GM21528 (cell line): ENCODE data around the gene RALBP1.
"Not testable (repeated sequence)": the region's sequence is repeated elsewhere in the genome, so short reads cannot be mapped to it uniquely, and the experiment has no call there.

Experiments used
- ATAC-seq: cut with Tn5 transposase; IDR thresholded peaks from one replicate; pipeline ENCODE4 v1.9.1; 2021; ENCODE audit warnings: mild to moderate bottlenecking, moderate library complexity; ENCODE audit not compliant: unreplicated experiment, low FRiP score

RALBP1 gene

GRCh38 chr18:9474983-9475642 lies at the start of gene RALBP1:
Gene RALBP1 (plus strand): TSS chr18:9475513. CDS start chr18:9513046, 37,533 bp downstream.
- ATAC-seq, result peak; percentile 93

GRCh38 chr18:9426753-9427152 lies 48.6 kb upstream of the RALBP1 start:
- ATAC-seq, result no peak

GRCh38 chr18:9428301-9428706 lies 47.0 kb upstream of the RALBP1 start:
- no peak for ATAC-seq

GRCh38 chr18:9428862-9429661 lies 46.3 kb upstream of the RALBP1 start:
- ATAC-seq, result no peak

GRCh38 chr18:9429662-9429993 lies 45.7 kb upstream of the RALBP1 start:
- no peak for ATAC-seq

DNA sequence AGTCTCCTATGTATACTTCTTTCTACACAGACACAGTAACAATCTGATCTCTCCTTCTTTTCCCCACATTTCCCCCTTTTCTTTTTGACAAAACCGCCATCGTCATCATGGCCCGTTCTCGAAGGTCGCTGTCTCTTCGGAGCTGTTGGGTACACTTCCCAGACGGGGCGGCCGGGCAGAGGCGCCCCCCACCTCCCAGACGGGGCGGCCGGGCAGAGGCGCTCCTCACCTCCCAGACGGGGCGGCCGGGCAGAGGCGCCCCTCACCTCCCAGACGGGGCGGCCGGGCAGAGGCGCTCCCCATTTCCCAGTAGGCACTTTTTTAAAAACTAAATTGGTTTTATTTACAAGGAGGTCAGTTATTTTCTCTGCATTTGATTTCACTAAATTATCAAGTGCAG lies 45.0 kb upstream of the RALBP1 start:
- not testable (repeated sequence) for ATAC-seq

DNA sequence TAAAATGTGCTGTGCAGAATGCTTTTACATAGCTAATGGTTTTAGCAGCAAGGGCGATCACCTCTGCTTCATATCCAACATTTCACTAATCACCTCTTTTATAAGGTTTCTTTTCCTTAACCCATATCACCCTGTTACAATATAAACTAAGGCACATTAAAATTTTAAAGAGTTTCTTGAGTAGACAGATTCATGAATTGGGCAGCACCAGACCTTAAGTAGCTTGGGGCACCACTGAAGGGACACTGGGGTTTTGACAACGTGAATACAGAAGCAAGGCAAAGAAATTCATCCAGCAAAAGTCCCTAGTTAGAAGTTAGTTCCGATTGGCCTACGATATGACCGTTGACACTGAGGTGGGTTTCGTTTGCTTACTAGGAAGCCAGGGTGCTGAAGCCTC lies 44.0 kb upstream of the RALBP1 start:
- ATAC-seq, result no peak

- ATAC-seq, result not testable (repeated sequence)
Measured at GRCh38 chr18:9433122-9433521, 42.2 kb upstream of the RALBP1 start.

- ATAC-seq, result no peak
Measured at GRCh38 chr18:9433671-9434121, 41.6 kb upstream of the RALBP1 start.

DNA sequence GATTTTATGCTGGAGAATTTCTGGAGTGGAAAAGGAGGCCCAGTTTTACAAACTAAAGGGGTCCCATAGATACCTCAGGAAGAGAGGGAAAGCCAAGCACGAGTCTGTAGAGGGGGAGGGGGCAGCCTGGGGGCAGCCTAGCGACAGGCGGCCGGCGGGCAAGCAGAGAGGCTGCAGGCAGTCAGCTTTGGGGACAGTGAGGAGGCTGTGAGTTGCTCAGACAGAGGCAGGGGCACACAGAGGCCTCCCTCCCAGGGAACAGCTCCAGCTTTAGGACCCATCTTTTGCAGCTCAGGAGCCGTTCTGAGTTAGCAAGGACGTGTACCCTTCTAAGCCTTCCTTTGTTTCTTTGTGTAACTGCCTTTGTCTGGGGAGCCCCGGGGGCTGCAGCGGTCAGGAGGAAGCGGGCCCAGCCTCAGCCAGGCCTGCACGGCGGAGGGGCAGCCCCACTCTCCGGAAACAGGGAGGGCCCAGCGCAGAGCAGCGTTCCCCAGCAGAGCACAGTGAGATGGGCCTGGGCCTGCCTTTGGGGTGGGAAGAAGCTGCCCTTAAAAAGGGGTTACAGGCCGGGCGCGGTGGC lies 41.1 kb upstream of the RALBP1 start:
- ATAC-seq, result no peak

DNA sequence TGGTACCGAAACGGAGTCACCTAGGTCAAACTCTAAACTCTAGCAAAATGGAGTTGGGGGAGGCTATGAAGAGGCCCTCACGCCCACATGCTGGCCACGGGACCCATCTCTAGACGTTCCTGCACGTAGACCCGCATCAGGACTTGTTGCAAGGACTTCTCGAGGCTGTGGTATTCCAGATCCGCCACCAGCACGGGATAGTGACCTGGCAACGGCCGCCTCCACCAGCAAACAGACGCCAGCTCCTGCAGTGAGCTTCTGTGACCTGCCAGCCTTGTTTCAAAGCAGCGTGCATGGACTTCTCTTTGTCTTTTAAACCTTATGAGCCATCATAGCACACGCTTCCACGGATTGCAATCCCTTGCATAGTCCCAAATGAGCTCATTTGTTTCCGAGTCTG lies 40.3 kb upstream of the RALBP1 start:
- no peak for ATAC-seq

GRCh38 chr18:9436206-9436929 lies 38.9 kb upstream of the RALBP1 start:
- no peak for ATAC-seq

- ATAC-seq, result no peak
Measured at GRCh38 chr18:9437021-9437437, 38.3 kb upstream of the RALBP1 start.

GRCh38 chr18:9437672-9438071 lies 37.6 kb upstream of the RALBP1 start:
- ATAC-seq, result no peak

DNA sequence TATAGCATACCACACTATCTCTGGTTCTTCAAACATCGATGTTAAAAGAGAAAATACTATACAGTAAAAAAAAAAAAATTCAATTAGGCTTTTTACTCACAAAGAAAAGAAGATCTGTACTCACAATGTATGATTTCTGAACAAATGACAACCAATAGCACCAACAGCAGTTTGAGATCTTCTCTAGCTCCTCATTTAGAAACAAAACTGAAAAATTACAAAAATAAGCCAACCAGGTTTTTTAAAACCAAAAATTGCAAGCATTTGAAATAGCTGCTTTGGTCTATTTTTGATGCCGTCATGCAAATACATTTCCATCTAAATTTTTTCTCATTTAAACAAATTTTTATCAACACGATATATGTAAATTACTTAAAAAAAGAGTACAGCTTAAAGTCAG lies 34.3 kb upstream of the RALBP1 start:
- no peak for ATAC-seq

DNA sequence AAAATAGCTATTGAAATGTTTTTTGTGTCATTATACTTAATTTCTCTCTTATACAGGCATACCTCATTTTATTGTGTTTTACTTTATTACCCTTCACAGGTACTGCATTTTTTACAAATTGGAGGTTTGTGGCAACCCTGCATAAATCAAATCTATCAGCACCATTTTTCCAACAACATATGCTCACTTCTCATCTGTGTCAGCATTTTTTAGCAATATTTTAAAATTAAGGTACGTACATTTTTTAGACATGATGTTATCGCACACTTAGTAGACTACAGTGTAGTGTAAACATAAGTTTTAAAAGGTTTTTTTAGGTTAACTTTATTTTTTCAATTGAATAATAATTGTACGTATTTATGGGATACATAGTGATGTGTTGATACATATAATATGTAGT lies 30.8 kb upstream of the RALBP1 start:
- no peak for ATAC-seq

DNA sequence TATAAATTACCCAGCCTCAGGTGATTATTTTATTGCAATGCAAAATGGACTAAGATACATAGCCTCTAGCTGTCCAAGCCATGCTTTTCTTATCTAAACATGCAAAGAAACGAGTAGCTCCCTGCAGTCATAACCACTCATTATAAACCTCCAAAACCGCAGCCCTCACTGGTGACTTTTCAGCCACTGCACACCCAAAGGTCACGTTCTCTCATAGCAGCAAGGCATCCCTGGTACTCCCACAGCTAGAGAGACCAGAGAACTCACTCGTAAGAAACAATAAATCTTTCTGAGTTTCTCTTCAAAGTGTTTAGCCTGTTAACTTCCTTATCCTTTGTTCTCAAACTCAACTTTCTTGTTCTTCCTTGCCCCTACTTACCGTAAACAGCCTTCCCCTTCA lies 28.5 kb upstream of the RALBP1 start:
- ATAC-seq, result no peak

DNA sequence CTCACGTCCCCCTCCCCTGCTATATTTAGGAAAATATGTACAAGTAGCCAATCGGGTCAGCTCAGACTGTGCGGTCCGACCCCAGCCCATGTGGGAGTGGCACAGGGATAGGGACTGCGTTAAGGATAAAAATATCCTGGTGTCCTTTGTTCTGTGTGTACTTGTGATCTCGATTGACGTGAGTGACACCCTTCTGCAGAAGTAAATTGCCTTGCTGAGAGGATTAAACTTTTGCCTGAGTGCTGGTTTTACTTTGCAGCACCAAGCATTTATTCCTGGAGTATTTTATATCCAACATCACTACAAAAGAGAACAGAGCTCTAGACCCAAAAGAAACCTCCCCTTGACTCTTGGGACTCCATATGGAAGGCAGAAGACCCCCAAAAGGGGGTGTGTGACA lies 28.0 kb upstream of the RALBP1 start:
- no peak for ATAC-seq

DNA sequence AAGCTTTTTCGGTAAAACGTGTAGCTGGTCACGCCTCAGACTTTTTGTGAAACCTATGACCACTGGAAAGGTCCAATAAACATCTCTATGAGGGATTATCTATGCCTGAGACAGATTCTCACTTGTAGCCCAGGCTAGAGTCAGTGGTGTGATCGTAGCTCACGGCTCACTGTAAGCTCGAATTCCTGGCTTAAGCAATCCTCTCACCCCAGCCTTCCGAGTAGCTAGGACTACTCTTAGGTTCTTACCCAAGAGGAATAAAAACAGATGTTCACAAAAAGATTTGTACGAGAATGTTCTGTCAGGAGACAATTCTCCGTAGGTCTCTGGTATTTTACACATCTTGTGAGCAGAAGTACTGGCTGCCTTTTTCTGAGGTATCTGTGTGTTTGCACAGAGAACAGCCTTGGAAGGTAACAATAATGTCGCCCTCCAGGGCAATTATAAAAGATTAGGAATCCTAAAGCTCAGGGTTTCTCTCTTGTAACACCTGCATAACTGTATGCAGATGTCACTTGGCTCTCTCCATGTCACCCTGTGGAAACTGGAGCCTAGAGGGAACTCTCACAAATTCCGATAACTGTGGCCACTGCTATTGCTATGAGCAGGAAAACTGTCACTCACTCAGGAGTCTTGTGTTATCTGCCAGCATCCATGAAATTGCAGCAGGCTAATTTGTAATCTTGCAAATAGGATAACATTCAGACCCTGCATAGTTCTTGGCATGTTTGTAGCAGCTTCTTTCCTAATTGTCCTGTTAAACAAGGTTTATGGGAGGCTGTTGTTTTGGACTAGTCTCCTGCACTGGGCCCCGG lies 25.5 kb upstream of the RALBP1 start:
- no peak for ATAC-seq

DNA sequence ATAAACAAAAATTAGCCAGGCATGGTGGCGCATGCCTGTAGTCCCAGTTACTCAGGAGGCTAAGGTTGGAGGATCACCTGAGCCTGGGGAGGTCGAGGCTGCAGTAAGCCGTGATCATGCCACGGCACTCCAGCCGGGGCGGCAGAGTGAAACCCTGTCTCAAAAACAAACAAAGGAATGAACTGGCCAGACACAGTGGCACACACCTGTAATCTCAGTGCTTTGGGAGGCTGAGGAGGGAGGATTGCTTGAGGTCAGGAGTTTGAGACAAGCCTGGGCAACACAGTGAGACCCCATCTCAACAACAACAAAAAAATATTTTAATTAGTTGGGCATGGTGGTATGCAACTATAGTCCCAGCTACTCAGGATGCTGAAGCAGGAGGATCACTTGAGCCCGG lies 24.4 kb upstream of the RALBP1 start:
- not testable (repeated sequence) for ATAC-seq
